GM12873 (cell line): ENCODE data around the gene KIAA1958.

Source experiments
- CTCF ChIP-seq: IDR thresholded peaks from 2 replicates; pipeline ENCODE4 v1.5.1; 2012; ENCODE audit warnings: low read depth, mild to moderate bottlenecking, moderate library complexity, low read length, control low read depth; ENCODE audit not compliant: insufficient read depth; ENCODE audit errors: missing control alignments

The KIAA1958 gene

GRCh38 chr9:112624711-112625707 is 138.4 kb downstream of the KIAA1958 start:
- no peak for TF ChIP-seq CTCF

GRCh38 chr9:112629671-112630485 is 143.3 kb downstream of the KIAA1958 start:
- no peak for TF ChIP-seq CTCF

- TF ChIP-seq CTCF = no peak
These were observed 144.9 kb downstream of the KIAA1958 start for GRCh38 chr9:112631313-112632070.

GRCh38 chr9:112640311-112640710 is 153.7 kb downstream of the KIAA1958 start:
- TF ChIP-seq CTCF = no peak

GRCh38 chr9:112642126-112642525 is 155.5 kb downstream of the KIAA1958 start:
- TF ChIP-seq CTCF = no peak

GRCh38 chr9:112647596-112647995 is 161.0 kb downstream of the KIAA1958 start:
- TF ChIP-seq CTCF = no peak
